ENCODE measurements around the gene ZC3H12A.

- TF ChIP-seq REST (IDR thresholded peaks at IDR 0.05; ENCODE audit: insufficient replicate concordance, low read depth): no peak
- no peak for TF ChIP-seq SPI1 (IDR thresholded peaks at IDR 0.05; ENCODE audit: borderline replicate concordance, low read depth)
Measured at GRCh38 chr1:37501661-37502060, 27.3 kb downstream of the ZC3H12A start.
